GM12872 (cell line): ENCODE data around the gene C11orf21.

Source experiments
- CTCF ChIP-seq: IDR thresholded peaks from 3 replicates; pipeline ENCODE4 v1.5.1; 2011; ENCODE audit warnings: low read depth, mild to moderate bottlenecking, low read length, moderate library complexity; ENCODE audit not compliant: insufficient read depth

C11orf21 gene

GRCh38 chr11:2287091-2287490 lies 14.6 kb downstream of the C11orf21 start:
- no peak for TF ChIP-seq CTCF

GRCh38 chr11:2280208-2280607 lies 21.5 kb downstream of the C11orf21 start:
- no peak for TF ChIP-seq CTCF

GRCh38 chr11:2277933-2278523 lies 23.7 kb downstream of the C11orf21 start:
- TF ChIP-seq CTCF = no peak

- TF ChIP-seq CTCF = no peak
Measured at GRCh38 chr11:2277008-2277346, 24.7 kb downstream of the C11orf21 start.

GRCh38 chr11:2276280-2277007 lies 25.3 kb downstream of the C11orf21 start:
- TF ChIP-seq CTCF = no peak

- TF ChIP-seq CTCF = no peak
Measured at GRCh38 chr11:2275334-2276279, 26.1 kb downstream of the C11orf21 start.

- no peak for TF ChIP-seq CTCF
Measured at GRCh38 chr11:2273771-2274170, 27.9 kb downstream of the C11orf21 start.
